NCI-H460 (cell line): ENCODE results near the gene AKAP13. TPM values are rescaled to one million over a fixed set of nuclear protein-coding genes. Genes with fewer than 3 reads are reported as not detected.

Experiments
- DNase-seq: peaks from one replicate; pipeline ENCODE4 v3.0.0-alpha.2; 2016; ENCODE audit warnings: low read depth; ENCODE audit errors: extremely low read depth
- total RNA-seq: library from RNA; depleted of rRNA; stranded (reverse); fragments of >200 nt; shearing (Covaris generic); gene quantifications from 2 replicates; pipeline ENCODE4 v1.2.3, GENCODE V29; 2014

Gene AKAP13
- total RNA-seq, 1 experiment from 2014 or later = 31.4 TPM

- DNase-seq = no peak
Observed at GRCh38 chr15:85759376-85759775, 379.0 kb downstream of the AKAP13 start.

- no peak for DNase-seq
Observed at GRCh38 chr15:85760049-85760448, 379.6 kb downstream of the AKAP13 start.

GRCh38 chr15:85760531-85761371, 380.3 kb downstream of the AKAP13 start:
- no peak for DNase-seq

GRCh38 chr15:85761635-85762034, 381.2 kb downstream of the AKAP13 start:
- no peak for DNase-seq

GRCh38 chr15:85762039-85762755, 381.8 kb downstream of the AKAP13 start:
- DNase-seq = no peak

GRCh38 chr15:85762756-85763127, 382.3 kb downstream of the AKAP13 start:
- no peak for DNase-seq

GRCh38 chr15:85763157-85763556, 382.8 kb downstream of the AKAP13 start:
- no peak for DNase-seq

GRCh38 chr15:85763673-85764633, 383.6 kb downstream of the AKAP13 start:
- no peak for DNase-seq

- no peak for DNase-seq
Observed at GRCh38 chr15:85764649-85765277, 384.4 kb downstream of the AKAP13 start.

GRCh38 chr15:85766001-85766831, 385.8 kb downstream of the AKAP13 start:
- DNase-seq = no peak

GRCh38 chr15:85767785-85768529, 387.6 kb downstream of the AKAP13 start:
- no peak for DNase-seq

GRCh38 chr15:85768595-85769168, 388.3 kb downstream of the AKAP13 start:
- DNase-seq = no peak

- DNase-seq = no peak
Observed at GRCh38 chr15:85769182-85769900, 388.9 kb downstream of the AKAP13 start.

- DNase-seq = no peak
Observed at GRCh38 chr15:85770096-85771041, 390.0 kb downstream of the AKAP13 start.

- no peak for DNase-seq
Observed at GRCh38 chr15:85771271-85771670, 390.9 kb downstream of the AKAP13 start.

- no peak for DNase-seq
Observed at GRCh38 chr15:85771781-85772445, 391.5 kb downstream of the AKAP13 start.
